Right cardiac atrium (tissue), 5 donors: ENCODE measurements around the gene ELMO1. TPM values are rescaled to one million over a fixed set of nuclear protein-coding genes. Genes with fewer than 3 reads are reported as not detected.
A peak's percentile ranks its signal among the peaks of the same experiment; 100 is the strongest.

ENCODE experiments used
- ATAC-seq, 2 donors: fragments of 200-7000 bp; cut with Tn5 transposase; one replicate each; pipeline versions ENCODE4 v1.8.0 to v1.9.1; 2020; ENCODE audit warnings: moderate library complexity in 2 of 2, mild to moderate bottlenecking in 1 of 2
- DNase-seq, 3 donors: peaks; one replicate each; pipeline ENCODE4 v3.0.0-alpha.2; 2020
- H3K27ac ChIP-seq: one replicate; pipeline ENCODE4 v1.5.1; 2013; ENCODE audit warnings: mild to moderate bottlenecking, low read length, control low read depth, moderate library complexity
- H3K27me3 ChIP-seq: one replicate; pipeline ENCODE4 v1.6.1; 2013; ENCODE audit not compliant: control insufficient read depth, insufficient read depth
- H3K4me1 ChIP-seq: one replicate; pipeline ENCODE4 v1.6.1; 2013; ENCODE audit warnings: low read length; ENCODE audit not compliant: control insufficient read depth, insufficient read depth
- H3K4me3 ChIP-seq: one replicate; pipeline ENCODE4 v1.5.1; 2013; ENCODE audit warnings: low read length, control low read depth
- H3K9me3 ChIP-seq: one replicate; pipeline ENCODE4 v1.6.1; 2013; ENCODE audit warnings: low read length; ENCODE audit not compliant: control insufficient read depth
- WGBS: extraction: QIAGEN DNeasy Blood & Tissue Kit; methylation state at CpG from one replicate; pipeline ENCODE4 v1.1.7; 2013; 5-methylcytosine and 5-hydroxymethylcytosine counted together
- intact Hi-C, 4 donors: fragments of 100-400 bp; cut with DNase I; formaldehyde crosslinking; loops; one replicate each; pipeline versions ENCODE4 v1.11.0 to v1.14.0; 2022 to 2023
- polyA plus RNA-seq: library from polyadenylated mRNA; stranded (reverse); fragments of 200-250 nt; gene quantifications from one replicate; pipeline ENCODE4 v1.2.3, GENCODE V29; 2013
- total RNA-seq, 4 donors: library from RNA; stranded (reverse); fragmentation: NEBNext Ultra II Directional; extraction: Animal tissue kit (Norgen Biotek cat#: 25700); gene quantifications; one replicate each; pipeline ENCODE4 v1.2.1, GENCODE V29; 2021
- donor health status: healthy with polysubstance abuse.
- donor health status: DM: no; HTN: yes; CAD: no.
- donor health status: DM: no; HTN: no; CAD: no.
- donor health status: DM: no; HTN: yes; CAD: no; lungs with severe emphysema.
- donor health status: DM: yes; HTN: yes; CAD: no.

ELMO1 gene
- total and polyA plus RNA-seq, 5 donors: 11.8 to 20.8 (median 18.8) TPM

DNA sequence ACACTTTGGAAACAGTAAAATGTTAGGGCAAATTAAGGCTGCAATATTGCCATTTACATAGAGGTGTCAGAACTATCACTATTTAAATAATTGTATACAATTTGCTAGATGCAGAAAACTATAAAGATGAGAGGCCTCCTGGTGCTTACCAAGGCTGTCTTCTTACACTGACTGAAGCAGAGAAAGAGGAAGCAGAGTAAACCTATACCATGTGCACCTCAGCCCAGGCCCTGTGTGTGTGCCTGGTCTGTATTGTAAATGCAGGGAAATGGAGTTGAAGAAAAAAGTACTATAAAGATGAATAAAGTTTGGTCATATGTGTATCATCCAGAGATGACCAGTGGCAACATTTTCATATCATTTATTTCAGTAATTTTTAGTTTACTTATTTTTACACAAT is 29.2 kb downstream of the ELMO1 start:
- peaks cover 15% of the 10 kb centered on the region for H3K4me1 ChIP-seq
- H3K4me3 ChIP-seq: no peak overlapping the region
- no peak overlapping the region for H3K27ac ChIP-seq
- no peak for ATAC-seq
- no peaks in the 10 kb centered on the region for H3K27me3 ChIP-seq
- intact Hi-C loops: no loop called here
- H3K9me3 ChIP-seq: no peaks in the 10 kb centered on the region
- DNase-seq: no peak

DNA sequence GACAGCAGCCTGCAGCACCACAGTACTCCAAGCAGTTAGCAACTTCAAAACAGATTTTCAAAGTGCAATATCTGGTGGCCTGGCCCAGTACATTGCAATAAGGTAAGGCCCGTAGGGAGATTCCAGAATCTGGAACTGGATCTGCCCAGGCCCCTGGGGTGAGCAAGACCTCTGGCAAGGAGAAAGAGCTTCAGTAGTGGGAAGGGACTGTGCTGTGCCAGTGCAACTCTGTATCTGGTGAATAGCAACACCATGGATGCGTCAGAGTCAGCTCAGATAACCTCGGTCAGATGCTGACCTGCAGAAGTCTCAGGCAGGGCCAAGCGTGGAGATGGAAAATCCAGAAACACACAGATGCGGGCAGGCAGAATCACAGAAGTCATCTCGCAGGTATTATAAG is 30.3 kb downstream of the ELMO1 start:
- Histone ChIP-seq H3K4me3 (no peak overlapping the region), H3K27me3 (no peaks in the 10 kb centered on the region), H3K9me3 (no peaks in the 10 kb centered on the region), H3K4me1 (peaks cover 15% of the 10 kb centered on the region), H3K27ac (no peak overlapping the region)
- ATAC-seq (peak; percentile 64 to 78), DNase-seq (no peak)
- 79% methylated on average over 6 of the region's 6 CpGs for WGBS
- intact Hi-C loops: no loop called here

DNA sequence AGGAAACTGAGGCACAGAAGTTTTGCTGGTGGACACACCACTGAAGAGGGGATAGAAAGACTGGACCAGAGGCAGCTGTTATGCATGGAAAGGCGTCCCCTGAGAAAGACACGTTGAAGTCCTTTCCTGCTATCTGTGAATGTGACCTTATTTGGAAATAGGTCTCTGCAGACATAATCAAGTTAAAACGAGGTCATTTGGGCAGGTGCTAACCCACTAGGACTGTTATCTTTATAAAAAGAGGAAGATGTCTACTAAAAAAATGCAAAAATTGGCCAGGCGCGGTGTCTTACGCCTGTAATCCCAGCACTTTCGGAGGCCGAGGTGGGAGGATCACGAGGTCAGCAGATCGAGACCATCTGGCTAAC is 31.6 kb downstream of the ELMO1 start:
- WGBS: 79% methylated on average over 10 of the region's 10 CpGs
- no peaks in the 10 kb centered on the region for H3K9me3 ChIP-seq
- H3K4me3 ChIP-seq: no peak overlapping the region
- intact Hi-C loops: no loop called here
- ATAC-seq: no peak
- no peak overlapping the region for H3K27ac ChIP-seq
- peaks cover 15% of the 10 kb centered on the region for H3K4me1 ChIP-seq
- DNase-seq: no peak
- H3K27me3 ChIP-seq: no peaks in the 10 kb centered on the region

DNA sequence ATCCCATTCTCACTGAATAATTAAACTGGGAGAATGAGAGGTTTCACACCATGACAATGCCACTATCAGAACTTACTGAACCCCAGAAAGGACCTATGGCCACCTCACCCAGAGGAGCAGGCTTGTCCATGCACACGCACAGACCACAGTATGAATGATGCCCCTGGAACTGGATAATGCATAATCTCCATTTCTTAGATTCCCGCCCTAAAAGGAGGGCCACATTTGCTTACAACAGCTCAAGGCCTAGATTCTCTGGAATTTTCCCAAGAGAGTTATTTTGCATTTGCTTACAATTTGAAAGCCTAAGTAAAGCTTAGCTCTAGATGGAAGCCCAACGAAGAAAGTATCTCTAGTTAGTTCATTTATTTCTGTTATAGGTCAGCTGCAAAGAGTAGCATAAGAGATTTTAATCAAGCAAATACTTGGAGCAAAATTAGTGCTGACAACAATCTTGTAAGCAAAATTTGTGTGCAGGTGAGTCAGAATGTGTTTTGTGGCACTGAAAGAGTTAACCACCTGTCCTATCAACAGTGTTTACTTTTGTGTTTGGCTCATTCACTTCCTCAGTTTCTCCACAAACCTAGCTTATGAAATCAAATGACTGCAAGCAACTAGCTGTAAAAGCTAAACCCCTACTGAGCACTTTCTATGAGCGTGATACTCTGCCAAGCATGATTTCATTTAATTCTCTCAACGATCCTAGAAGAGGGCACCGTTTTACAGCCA is 32.1 kb downstream of the ELMO1 start:
- DNase-seq (no peak), ATAC-seq (no peak)
- no peaks in the 10 kb centered on the region for H3K9me3 ChIP-seq
- H3K4me3 ChIP-seq: no peak overlapping the region
- peaks cover 12% of the 10 kb centered on the region for H3K4me1 ChIP-seq
- H3K27ac ChIP-seq: no peak overlapping the region
- 78% methylated on average over 6 of the region's 6 CpGs for WGBS
- H3K27me3 ChIP-seq: no peaks in the 10 kb centered on the region
- intact Hi-C loops: no loop called here

DNA sequence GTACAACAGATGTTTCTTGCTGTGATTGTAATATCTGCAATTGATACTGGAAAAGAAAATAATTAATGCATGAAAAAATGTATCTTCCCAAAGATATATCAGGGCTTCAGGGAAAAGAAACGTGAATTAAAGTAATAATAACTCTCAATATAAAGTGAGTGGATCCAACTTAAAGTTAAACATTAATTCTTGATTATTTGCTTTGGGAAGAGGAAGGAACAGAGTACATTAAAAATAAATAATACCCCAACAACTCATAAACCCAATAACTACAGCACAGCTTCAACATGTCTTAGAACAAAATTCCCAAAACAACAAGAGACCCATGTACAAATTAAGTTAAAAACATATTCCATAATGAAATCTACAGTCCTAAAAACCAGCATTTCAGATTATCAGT is 33.0 kb downstream of the ELMO1 start:
- Histone ChIP-seq H3K4me3 (no peak overlapping the region), H3K27me3 (no peaks in the 10 kb centered on the region), H3K27ac (no peak overlapping the region), H3K9me3 (no peaks in the 10 kb centered on the region), H3K4me1 (peaks cover 7% of the 10 kb centered on the region)
- intact Hi-C loops: no loop called here
- 91% methylated on average over 1 of the region's 1 CpG for WGBS
- ATAC-seq (no peak), DNase-seq (no peak)

DNA sequence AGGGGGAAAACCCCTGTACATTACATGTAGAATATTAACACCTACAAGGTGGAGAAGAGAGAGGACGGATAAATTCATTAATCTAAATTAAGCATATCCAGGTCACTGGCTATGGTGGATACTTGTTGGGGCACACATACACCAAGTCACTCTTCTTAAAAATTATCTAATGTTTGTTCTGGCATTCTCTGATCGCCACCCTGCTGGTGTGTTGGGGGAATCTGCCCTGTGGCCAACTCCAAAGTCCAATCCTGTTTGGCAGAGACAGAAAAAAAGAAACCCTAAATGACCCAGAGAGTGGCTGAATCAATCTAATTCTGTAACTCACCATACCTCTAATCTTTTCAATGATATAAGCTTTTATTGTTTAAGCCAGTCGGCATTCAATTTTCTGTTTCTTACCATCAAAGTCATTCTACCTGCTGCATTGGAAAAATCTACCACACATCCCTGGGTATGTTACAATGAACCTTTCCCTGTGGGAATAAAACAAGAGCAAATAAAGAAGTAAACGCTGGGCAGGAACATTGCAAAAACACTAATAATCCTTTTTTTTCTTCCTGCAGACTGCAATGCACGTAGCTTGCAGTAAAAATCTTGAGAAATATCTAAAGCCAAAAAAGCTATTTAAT is 34.2 kb downstream of the ELMO1 start:
- Histone ChIP-seq H3K9me3 (no peaks in the 10 kb centered on the region), H3K27ac (no peak overlapping the region), H3K4me3 (no peak overlapping the region), H3K4me1 (peaks cover 10% of the 10 kb centered on the region), H3K27me3 (no peaks in the 10 kb centered on the region)
- ATAC-seq: no peak
- DNase-seq: no peak
- 87% methylated on average over 5 of the region's 5 CpGs for WGBS
- intact Hi-C loops: loop anchor here in 1 of 4 donors (5.0 kb wide), 1 partner anchor 33 kb away; the partner anchor contains the start of gene ELMO1

DNA sequence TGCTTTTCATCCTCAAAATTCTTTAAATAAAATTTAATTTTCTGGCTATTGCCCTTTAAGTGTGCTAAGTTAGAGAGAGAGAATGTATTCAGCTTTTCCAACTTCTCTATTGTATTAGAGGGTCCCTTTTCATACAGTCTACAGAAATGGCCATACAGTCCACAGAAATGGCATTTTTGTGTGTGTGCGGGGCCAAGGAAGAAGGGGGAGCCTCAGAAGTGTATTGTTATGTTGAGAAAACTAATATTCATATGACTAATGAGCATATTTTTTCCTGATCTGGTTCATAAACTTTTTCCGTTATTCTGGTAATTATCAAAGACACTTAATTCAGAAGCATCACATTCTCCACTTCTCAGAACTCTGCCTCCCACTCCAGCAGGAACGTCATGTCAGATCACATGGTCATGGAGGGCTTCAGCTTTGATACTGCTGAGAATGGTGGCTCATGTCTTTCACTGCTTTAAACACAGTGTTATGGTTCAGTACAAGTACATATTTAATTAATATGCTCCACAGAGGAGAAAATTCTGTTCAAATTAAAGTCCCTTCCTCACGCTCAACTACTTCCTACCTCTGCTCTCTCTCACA is 37.1 kb downstream of the ELMO1 start:
- Histone ChIP-seq H3K4me1 (peaks cover 5% of the 10 kb centered on the region), H3K27ac (no peak overlapping the region), H3K9me3 (no peaks in the 10 kb centered on the region), H3K27me3 (no peaks in the 10 kb centered on the region), H3K4me3 (no peak overlapping the region)
- no peak for ATAC-seq
- intact Hi-C loops: loop anchor here in 1 of 4 donors (5.0 kb wide), 1 partner anchor 36 kb away; the partner anchor contains the start of gene ELMO1
- WGBS: 77% methylated on average over 4 of the region's 4 CpGs
- no peak for DNase-seq

DNA sequence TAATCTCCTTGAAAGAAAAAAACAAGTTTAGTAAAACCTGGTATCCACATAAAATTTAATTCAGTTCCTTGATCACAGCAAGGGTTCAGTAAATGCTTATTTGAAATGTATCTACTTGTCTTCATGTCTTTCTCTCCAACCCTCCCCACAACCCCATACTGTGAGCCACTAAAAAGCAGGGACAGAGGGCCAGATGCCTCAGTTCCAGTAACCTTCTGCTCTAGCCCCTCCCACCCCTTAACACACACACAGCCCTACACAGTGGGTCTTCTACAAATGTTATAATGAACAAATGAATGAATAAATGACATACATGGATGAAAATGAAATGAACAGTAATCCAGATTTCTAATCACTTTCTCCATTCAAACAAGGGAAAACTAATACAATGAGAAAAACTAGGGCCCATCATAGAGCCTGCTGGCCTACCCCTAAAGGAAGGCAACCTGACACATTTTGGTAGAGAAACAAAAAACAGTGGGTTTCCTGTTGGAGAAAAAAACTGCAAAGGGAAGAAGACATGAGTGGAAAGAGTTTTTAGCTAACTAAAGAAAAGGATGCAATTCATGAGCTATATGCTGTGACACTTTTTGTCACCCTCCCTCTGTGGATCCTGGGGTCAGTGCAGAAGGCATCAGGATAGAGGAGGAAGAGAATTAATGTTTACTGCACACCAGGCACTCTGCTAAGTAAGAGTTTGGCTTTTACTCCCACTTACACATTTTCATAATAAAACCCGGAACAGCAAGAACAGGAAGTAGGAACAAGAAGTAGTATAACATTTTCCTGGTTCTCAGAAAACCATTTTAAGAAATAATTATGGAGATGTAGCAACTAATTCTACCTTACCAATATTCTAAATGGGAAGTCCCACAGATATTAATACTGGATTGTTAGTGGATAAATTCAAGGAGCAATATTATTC is 38.1 kb downstream of the ELMO1 start:
- Histone ChIP-seq H3K27ac (no peak overlapping the region), H3K4me3 (no peak overlapping the region), H3K9me3 (no peaks in the 10 kb centered on the region), H3K4me1 (peaks cover 7% of the 10 kb centered on the region), H3K27me3 (no peaks in the 10 kb centered on the region)
- DNase-seq (no peak), ATAC-seq (no peak)
- WGBS: 35% methylated on average over 1 of the region's 1 CpG
- intact Hi-C loops: loop anchor here in 1 of 4 donors (5.0 kb wide), 1 partner anchor 37 kb away; the partner anchor contains the start of gene ELMO1

DNA sequence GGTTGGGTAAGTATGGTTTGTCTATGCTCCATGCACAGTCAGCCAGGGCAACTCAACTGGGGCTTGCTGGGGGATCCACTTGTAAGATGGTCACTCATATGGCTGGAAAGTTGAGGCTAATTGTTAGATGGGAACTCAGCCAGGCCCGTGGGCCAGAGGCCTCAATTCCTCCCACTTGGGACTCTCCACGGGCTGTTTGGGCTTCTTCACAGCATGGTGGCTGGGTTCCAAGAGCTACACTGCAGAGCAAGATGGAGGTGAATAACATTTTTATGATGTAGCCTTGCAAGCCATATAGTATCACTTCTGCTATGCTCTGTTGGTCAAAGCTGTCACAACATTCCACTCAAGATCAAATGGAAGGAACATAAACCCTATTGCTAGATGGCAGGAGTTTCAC is 39.2 kb downstream of the ELMO1 start:
- intact Hi-C loops: no loop called here
- Histone ChIP-seq H3K4me1 (peaks cover 7% of the 10 kb centered on the region), H3K9me3 (no peaks in the 10 kb centered on the region), H3K27ac (peak overlapping the region; percentile 44), H3K4me3 (no peak overlapping the region), H3K27me3 (no peaks in the 10 kb centered on the region)
- DNase-seq (peak in 1 of 3 donors; percentile 49), ATAC-seq (no peak)
- WGBS: 29% methylated on average over 2 of the region's 2 CpGs

DNA sequence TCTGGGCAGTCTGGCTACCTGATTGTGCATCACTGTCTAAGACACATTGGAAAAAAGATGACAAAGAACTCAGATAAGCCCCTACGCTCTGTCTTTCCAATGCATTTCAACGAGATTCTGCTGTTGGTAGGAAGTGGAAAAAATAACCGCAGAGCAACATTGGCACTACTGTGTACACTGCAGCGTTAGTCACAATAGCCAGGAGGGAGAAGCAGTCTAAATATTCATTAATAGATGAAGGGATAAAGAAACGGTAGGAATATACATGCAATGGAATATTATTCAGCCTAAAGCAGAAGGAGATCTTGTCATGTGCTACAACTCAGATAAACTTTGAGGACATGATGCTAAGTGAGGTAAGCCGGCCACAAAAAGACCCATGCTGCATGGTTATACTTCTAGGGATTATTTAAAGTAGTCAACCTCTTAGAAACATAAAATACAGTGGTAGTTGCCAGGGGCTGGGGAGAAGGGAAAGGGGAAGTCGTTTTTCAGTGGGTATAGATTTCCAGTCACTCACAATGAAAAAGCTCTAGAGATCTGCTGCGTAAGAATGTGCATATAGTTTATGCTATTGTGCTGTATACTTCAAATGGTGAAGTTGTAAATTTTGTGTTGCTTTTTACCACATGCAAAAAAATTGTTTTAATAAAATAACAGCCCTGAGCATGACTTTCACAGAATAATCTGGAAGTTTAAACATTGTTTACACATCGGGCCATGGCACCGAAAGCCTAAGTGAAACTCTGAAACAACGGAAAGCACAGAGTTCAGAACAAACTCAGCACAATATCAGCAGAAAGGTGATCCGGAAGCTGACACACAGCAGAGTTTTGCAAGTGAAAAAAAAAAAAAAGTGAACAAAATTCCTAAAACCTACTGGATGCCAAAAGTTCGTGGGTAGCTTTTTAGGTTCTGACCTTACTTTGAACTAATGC is 40.1 kb downstream of the ELMO1 start:
- no peak overlapping the region for H3K27ac ChIP-seq
- no peak for DNase-seq
- no peaks in the 10 kb centered on the region for H3K9me3 ChIP-seq
- H3K4me1 ChIP-seq: peaks cover 12% of the 10 kb centered on the region
- peak in 1 of 2 donors; percentile 10 for ATAC-seq
- intact Hi-C loops: no loop called here
- whole genome bisulfite sequencing: 48% methylated on average over 13 of the region's 13 CpGs
- H3K4me3 ChIP-seq: no peak overlapping the region
- H3K27me3 ChIP-seq: no peaks in the 10 kb centered on the region
